Caco-2 (cell line): Measurements from ENCODE around the gene C16orf87. TPM values are rescaled to one million over a fixed set of nuclear protein-coding genes. Genes with fewer than 3 reads are reported as not detected.

Experiments
- BruUV-seq: library from RNA; stranded (reverse); fragments of 400-500 nt; replicated peaks from 2 replicates; lab custom pipeline; 2021; lab: Mats Ljungman, UMichigan
- CTCF ChIA-PET: fragments of 300-600 bp; sonication (Branson Sonifier 250); formaldehyde crosslinking; loops from one replicate; lab custom pipeline; 2022; ENCODE audit warnings: antibody characterized with exemption; lab: Charles Lee
- POLR2A ChIA-PET: fragments of 300-600 bp; sonication (Branson Sonifier 250); formaldehyde crosslinking; loops from one replicate; lab custom pipeline; 2022; ENCODE audit warnings: antibody characterized with exemption; lab: Charles Lee
- DNase-seq, 2 experiments: peaks; one replicate each; pipeline versions ENCODE4 v3.0.0 to v3.0.0-alpha.2; 2020 to 2022
- H3K27me3 ChIP-seq: replicated peaks from 2 replicates; pipeline ENCODE4 v1.6.0; 2011; ENCODE audit warnings: low read length; ENCODE audit not compliant: control insufficient read depth, insufficient read depth
- H3K36me3 ChIP-seq: 2 replicates; pipeline ENCODE4 v1.5.1; 2011; ENCODE audit warnings: low read length; ENCODE audit not compliant: control insufficient read depth, insufficient read depth
- H3K4me1 ChIP-seq: fragments of 250-450 bp; sonication (Bioruptor Pico); 2 replicates; pipeline ENCODE4 v1.5.1; 2020; ENCODE audit warnings: mild to moderate bottlenecking
- H3K4me3 ChIP-seq: 2 replicates; pipeline ENCODE4 v1.5.1; 2011; ENCODE audit warnings: low read depth, mild to moderate bottlenecking, control low read depth, low read length
- H3K9me3 ChIP-seq: fragments of 250-450 bp; sonication (Bioruptor Pico); 2 replicates; pipeline ENCODE4 v1.5.1; 2020; ENCODE audit warnings: mild to moderate bottlenecking, moderate library complexity
- H3K27ac Mint-ChIP-seq: one replicate; pipeline ENCODE4 v1.8.0; 2022; ENCODE audit warnings: mixed read lengths; ENCODE audit not compliant: unreplicated experiment
- H3K27me3 Mint-ChIP-seq: one replicate; pipeline ENCODE4 v1.8.0; 2022; ENCODE audit warnings: mixed read lengths; ENCODE audit not compliant: insufficient read depth, unreplicated experiment
- H3K36me3 Mint-ChIP-seq: one replicate; pipeline ENCODE4 v1.8.0; 2022; ENCODE audit warnings: mild to moderate bottlenecking, mixed read lengths; ENCODE audit not compliant: insufficient read depth, unreplicated experiment
- H3K4me1 Mint-ChIP-seq: one replicate; pipeline ENCODE4 v1.8.0; 2022; ENCODE audit warnings: low read depth, mixed read lengths; ENCODE audit not compliant: unreplicated experiment
- H3K4me3 Mint-ChIP-seq: one replicate; pipeline ENCODE4 v1.8.0; 2022; ENCODE audit warnings: mild to moderate bottlenecking, moderate library complexity, mixed read lengths; ENCODE audit not compliant: unreplicated experiment
- H3K9me3 Mint-ChIP-seq: one replicate; pipeline ENCODE4 v1.8.0; 2022; ENCODE audit warnings: mixed read lengths; ENCODE audit not compliant: unreplicated experiment
- intact Hi-C: fragments of 100-400 bp; cut with micrococcal nuclease; formaldehyde crosslinking; loops from one replicate; pipeline ENCODE4 v1.10.0; 2022; ENCODE audit not compliant: unreplicated experiment
- total RNA-seq: library from RNA; stranded (reverse); gene quantifications from 2 replicates; pipeline ENCODE4 v1.2.3, GENCODE V29; 2022
- TF ChIP-seq, protein P1 (sequence below), 2 experiments: fragments of 200-600 bp in 1 of 2; IDR thresholded peaks; 1 replicate in 1 of 2; 2 replicates in 1 of 2; pipeline versions ENCODE4 v1.5.1 to v1.8.0; 2011 to 2022; ENCODE audit warnings: antibody characterized with exemption in 1 of 2, control low read depth in 1 of 2, inconsistent platforms in 1 of 2, low read depth in 1 of 2, low read length in 1 of 2, mild to moderate bottlenecking in 1 of 2, moderate library complexity in 1 of 2; ENCODE audit not compliant: insufficient read depth in 1 of 2, severe bottlenecking in 1 of 2, unreplicated experiment in 1 of 2

Gene C16orf87
- total RNA-seq, 1 experiment from 2014 or later, result 12.1 TPM

DNA sequence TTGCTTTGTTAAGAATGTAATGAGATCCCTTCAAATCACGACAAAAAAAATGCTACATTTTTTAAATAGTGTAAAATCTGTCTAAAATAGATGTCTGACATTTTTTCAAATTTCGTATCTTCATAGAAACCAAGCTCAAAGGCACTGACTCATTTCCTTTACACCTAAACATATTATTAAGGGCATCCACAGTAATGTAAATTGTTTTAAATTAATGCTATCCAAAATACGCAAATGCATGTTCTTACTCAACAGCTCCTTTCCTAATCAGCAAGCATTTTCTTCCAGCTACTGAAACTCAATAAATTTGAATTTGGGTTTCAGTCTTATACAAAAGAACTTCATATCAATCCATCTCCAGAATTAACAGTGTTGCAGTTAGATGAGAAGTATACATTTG, 4.3 kb downstream of the C16orf87 start:
- no peak for DNase-seq
- no peak overlapping the region for H3K27ac Mint-ChIP-seq
- intact Hi-C loops, result no loop called here
- Histone ChIP-seq H3K36me3 (no peaks in the 10 kb centered on the region), H3K27me3 (no peaks in the 10 kb centered on the region), H3K4me1 (peaks cover 12% of the 10 kb centered on the region; the same call in 1 of the 2 replicates), H3K9me3 (no peaks in the 10 kb centered on the region), H3K4me3 (no peak overlapping the region)
- no peak overlapping the region for H3K4me3 Mint-ChIP-seq
- TF ChIP-seq, protein P1, sequence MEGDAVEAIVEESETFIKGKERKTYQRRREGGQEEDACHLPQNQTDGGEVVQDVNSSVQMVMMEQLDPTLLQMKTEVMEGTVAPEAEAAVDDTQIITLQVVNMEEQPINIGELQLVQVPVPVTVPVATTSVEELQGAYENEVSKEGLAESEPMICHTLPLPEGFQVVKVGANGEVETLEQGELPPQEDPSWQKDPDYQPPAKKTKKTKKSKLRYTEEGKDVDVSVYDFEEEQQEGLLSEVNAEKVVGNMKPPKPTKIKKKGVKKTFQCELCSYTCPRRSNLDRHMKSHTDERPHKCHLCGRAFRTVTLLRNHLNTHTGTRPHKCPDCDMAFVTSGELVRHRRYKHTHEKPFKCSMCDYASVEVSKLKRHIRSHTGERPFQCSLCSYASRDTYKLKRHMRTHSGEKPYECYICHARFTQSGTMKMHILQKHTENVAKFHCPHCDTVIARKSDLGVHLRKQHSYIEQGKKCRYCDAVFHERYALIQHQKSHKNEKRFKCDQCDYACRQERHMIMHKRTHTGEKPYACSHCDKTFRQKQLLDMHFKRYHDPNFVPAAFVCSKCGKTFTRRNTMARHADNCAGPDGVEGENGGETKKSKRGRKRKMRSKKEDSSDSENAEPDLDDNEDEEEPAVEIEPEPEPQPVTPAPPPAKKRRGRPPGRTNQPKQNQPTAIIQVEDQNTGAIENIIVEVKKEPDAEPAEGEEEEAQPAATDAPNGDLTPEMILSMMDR (IDR thresholded peaks at IDR 0.05; ENCODE audit: insufficient read depth in 1 of 2, low read depth in 1 of 2, low read length in 1 of 2, severe bottlenecking in 1 of 2, unreplicated experiment in 1 of 2), result no peak
- peaks cover 8% of the 10 kb centered on the region for H3K36me3 Mint-ChIP-seq
- ChIA-PET POLR2A (no interaction called here), CTCF (interaction anchor here (0.6 kb wide), 1 partner anchor 59 kb away, joined by 3 read pairs; no protein-coding TSS in a partner anchor)
- no TSS peak for BruUV-seq
- H3K4me1 Mint-ChIP-seq, result peaks cover 6% of the 10 kb centered on the region
- no peaks in the 10 kb centered on the region for H3K9me3 Mint-ChIP-seq
- no peaks in the 10 kb centered on the region for H3K27me3 Mint-ChIP-seq

DNA sequence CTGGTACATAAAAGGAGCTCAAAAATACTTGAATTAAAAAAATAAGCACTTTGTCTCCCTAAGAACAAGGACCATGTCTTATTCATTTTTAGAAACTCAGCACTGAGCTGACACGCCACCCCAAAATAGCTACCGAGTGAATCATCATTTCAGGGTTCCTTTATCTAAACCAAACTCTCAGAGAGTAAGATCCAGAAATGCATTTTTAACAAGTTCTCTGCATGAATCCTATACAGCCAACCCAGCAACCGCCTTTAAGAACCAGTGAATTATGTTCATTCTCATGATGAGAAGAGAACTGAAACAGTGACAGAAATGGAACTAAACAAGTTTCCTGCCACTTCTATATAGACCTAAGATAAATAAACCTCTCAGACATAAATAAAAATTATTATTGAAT, 8.7 kb downstream of the C16orf87 start:
- intact Hi-C loops, result no loop called here
- Histone ChIP-seq H3K4me1 (no peaks in the 10 kb centered on the region), H3K36me3 (no peaks in the 10 kb centered on the region), H3K9me3 (no peaks in the 10 kb centered on the region), H3K4me3 (no peak overlapping the region), H3K27me3 (no peaks in the 10 kb centered on the region)
- TF ChIP-seq, protein P1 (IDR thresholded peaks at IDR 0.05; ENCODE audit: insufficient read depth in 1 of 2, low read depth in 1 of 2, low read length in 1 of 2, severe bottlenecking in 1 of 2, unreplicated experiment in 1 of 2), result no peak
- Mint-ChIP-seq H3K36me3 (no peaks in the 10 kb centered on the region), H3K27ac (no peak overlapping the region), H3K27me3 (no peaks in the 10 kb centered on the region), H3K4me1 (no peaks in the 10 kb centered on the region), H3K4me3 (no peak overlapping the region), H3K9me3 (no peaks in the 10 kb centered on the region)
- DNase-seq, result no peak
- CTCF ChIA-PET, result interaction anchor here (0.6 kb wide), 1 partner anchor 11 kb away, joined by 6 read pairs; no protein-coding TSS in a partner anchor
- POLR2A ChIA-PET, result no interaction called here
- no TSS peak for BruUV-seq

DNA sequence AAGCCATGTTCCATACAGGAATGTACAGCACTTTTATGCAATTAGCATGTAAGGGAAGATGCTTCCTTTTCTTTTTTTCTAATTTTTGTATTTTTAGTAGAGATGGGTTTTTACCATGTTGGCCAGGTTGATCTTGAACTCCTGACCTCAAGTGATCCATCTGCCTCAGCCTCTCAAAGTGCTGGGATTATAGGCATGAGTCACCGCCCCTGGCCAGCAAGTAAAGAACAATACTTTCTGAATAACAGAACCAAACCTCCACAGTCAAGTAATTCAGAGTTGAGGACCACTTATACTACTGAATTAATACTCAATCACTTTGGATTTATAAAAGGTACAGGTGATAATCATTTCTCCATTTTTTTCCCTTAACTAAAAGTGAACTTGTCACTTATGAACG, 13.0 kb downstream of the C16orf87 start:
- Histone ChIP-seq H3K36me3 (no peaks in the 10 kb centered on the region), H3K9me3 (no peaks in the 10 kb centered on the region), H3K4me3 (no peak overlapping the region), H3K27me3 (no peaks in the 10 kb centered on the region), H3K4me1 (no peaks in the 10 kb centered on the region)
- H3K36me3 Mint-ChIP-seq, result no peaks in the 10 kb centered on the region
- ChIA-PET CTCF (no interaction called here), POLR2A (no interaction called here)
- H3K27ac Mint-ChIP-seq, result no peak overlapping the region
- intact Hi-C loops, result no loop called here
- TF ChIP-seq, protein P1 (IDR thresholded peaks at IDR 0.05; ENCODE audit: insufficient read depth in 1 of 2, low read depth in 1 of 2, low read length in 1 of 2, severe bottlenecking in 1 of 2, unreplicated experiment in 1 of 2), result no peak
- no peak overlapping the region for H3K4me3 Mint-ChIP-seq
- H3K27me3 Mint-ChIP-seq, result no peaks in the 10 kb centered on the region
- H3K9me3 Mint-ChIP-seq, result peaks cover 18% of the 10 kb centered on the region
- H3K4me1 Mint-ChIP-seq, result peaks cover 6% of the 10 kb centered on the region
- no peak for DNase-seq
- BruUV-seq, result no TSS peak
